Liver (tissue), 9 donors: ENCODE data around the gene GLIS1. TPM values are rescaled to one million over a fixed set of nuclear protein-coding genes. Genes with fewer than 3 reads are reported as not detected.

Source experiments
- DNase-seq: peaks from one replicate; pipeline ENCODE4 v3.0.0-alpha.2; 2017; ENCODE audit warnings: low spot score
- H3K27ac ChIP-seq, 2 donors: one replicate each; pipeline ENCODE4 v1.7.0; 2013; ENCODE audit warnings: inconsistent platforms in 2 of 2, low read length in 2 of 2, control low read depth in 1 of 2, low read depth in 1 of 2, mild to moderate bottlenecking in 1 of 2
- H3K27me3 ChIP-seq, 4 donors: one replicate each; pipeline versions ENCODE4 v1.6.1 to v1.7.0; 2013; ENCODE audit warnings: low read length in 3 of 4, inconsistent platforms in 1 of 4, mild to moderate bottlenecking in 1 of 4, moderate library complexity in 1 of 4; ENCODE audit not compliant: control insufficient read depth in 4 of 4, insufficient read depth in 4 of 4
- H3K36me3 ChIP-seq, 4 donors: one replicate each; pipeline versions ENCODE4 v1.6.1 to v1.7.0; 2013; ENCODE audit warnings: low read length in 3 of 4, mild to moderate bottlenecking in 3 of 4, low read depth in 1 of 4, moderate library complexity in 1 of 4; ENCODE audit not compliant: control insufficient read depth in 4 of 4, insufficient read depth in 3 of 4
- H3K4me1 ChIP-seq, 4 donors: one replicate each; pipeline versions ENCODE4 v1.6.1 to v1.7.0; 2013; ENCODE audit warnings: low read length in 3 of 4, mild to moderate bottlenecking in 3 of 4, moderate library complexity in 1 of 4; ENCODE audit not compliant: control insufficient read depth in 4 of 4, insufficient read depth in 4 of 4
- H3K4me3 ChIP-seq, 3 donors: one replicate each; pipeline versions ENCODE4 v1.6.1 to v1.7.0; 2013; ENCODE audit warnings: low read length in 3 of 3, control low read depth in 1 of 3, low read depth in 1 of 3, mild to moderate bottlenecking in 1 of 3
- H3K9ac ChIP-seq, 2 donors: one replicate each; pipeline ENCODE4 v1.7.0; 2013; ENCODE audit warnings: low read length in 2 of 2, mild to moderate bottlenecking in 2 of 2, moderate library complexity in 2 of 2, control low read depth in 1 of 2, low read depth in 1 of 2
- H3K9me3 ChIP-seq, 4 donors: one replicate each; pipeline versions ENCODE4 v1.6.1 to v1.7.0; 2013; ENCODE audit warnings: low read length in 3 of 4; ENCODE audit not compliant: control insufficient read depth in 4 of 4
- ATF3 ChIP-seq: IDR thresholded peaks from 2 replicates; pipeline ENCODE4 v1.6.1; 2016; ENCODE audit warnings: antibody characterized with exemption
- EGR1 ChIP-seq, 2 donors: IDR thresholded peaks; 2 replicates each; pipeline ENCODE4 v1.6.1; 2016 to 2018; ENCODE audit warnings: antibody characterized with exemption in 2 of 2, low read depth in 2 of 2
- FOXA1 ChIP-seq: IDR thresholded peaks from 2 replicates; pipeline ENCODE4 v1.6.1; 2016; ENCODE audit warnings: antibody characterized with exemption
- FOXA2 ChIP-seq: IDR thresholded peaks from 2 replicates; pipeline ENCODE4 v1.6.1; 2016; ENCODE audit warnings: antibody characterized with exemption
- GABPA ChIP-seq, 2 donors: IDR thresholded peaks in 1 of 2; conservative IDR thresholded peaks in 1 of 2; 2 replicates each; pipeline ENCODE4 v1.6.1; 2016; ENCODE audit warnings: antibody characterized with exemption in 2 of 2, mild to moderate bottlenecking in 1 of 2, moderate library complexity in 1 of 2
- HNF4A ChIP-seq, 2 donors: conservative IDR thresholded peaks; 2 replicates each; pipeline ENCODE4 v1.6.1; 2016; ENCODE audit warnings: antibody characterized with exemption in 2 of 2, mild to moderate bottlenecking in 2 of 2
- HNF4G ChIP-seq: IDR thresholded peaks from 2 replicates; pipeline ENCODE4 v1.6.1; 2016; ENCODE audit warnings: antibody characterized with exemption
- JUND ChIP-seq, 2 donors: IDR thresholded peaks; 2 replicates each; pipeline ENCODE4 v1.6.1; 2016; ENCODE audit warnings: antibody characterized with exemption in 2 of 2
- MAX ChIP-seq: IDR thresholded peaks from 2 replicates; pipeline ENCODE4 v1.6.1; 2016; ENCODE audit warnings: antibody characterized with exemption
- NR2F2 ChIP-seq: IDR thresholded peaks from 2 replicates; pipeline ENCODE4 v1.6.1; 2016; ENCODE audit warnings: antibody characterized with exemption
- RAD21 ChIP-seq, 2 donors: IDR thresholded peaks; 2 replicates each; pipeline ENCODE4 v1.6.1; 2016; ENCODE audit warnings: antibody characterized with exemption in 2 of 2, mild to moderate bottlenecking in 2 of 2
- RXRA ChIP-seq, 2 donors: IDR thresholded peaks; 2 replicates each; pipeline ENCODE4 v1.6.1; 2017 to 2018; ENCODE audit warnings: antibody characterized with exemption in 2 of 2, mild to moderate bottlenecking in 1 of 2
- SP1 ChIP-seq: IDR thresholded peaks from 2 replicates; pipeline ENCODE4 v1.6.1; 2018; ENCODE audit warnings: antibody characterized with exemption, mild to moderate bottlenecking
- TAF1 ChIP-seq: conservative IDR thresholded peaks from 2 replicates; pipeline ENCODE4 v1.6.1; 2016; ENCODE audit warnings: antibody characterized with exemption, mild to moderate bottlenecking
- YY1 ChIP-seq: IDR thresholded peaks from 2 replicates; pipeline ENCODE4 v1.6.1; 2016; ENCODE audit warnings: antibody characterized with exemption, mild to moderate bottlenecking
- WGBS: extraction: QIAGEN DNeasy Blood & Tissue Kit; methylation state at CpG from one replicate; pipeline ENCODE4 v1.1.7; 2013; 5-methylcytosine and 5-hydroxymethylcytosine counted together
- polyA plus RNA-seq, 2 donors: library from polyadenylated mRNA; stranded (reverse) in 1 of 2; unstranded in 1 of 2; fragments of 200-250 nt in 1 of 2; fragments of >200 nt in 1 of 2; fragmentation: Nextera tagmentation in 1 of 2; extraction: Ambion mirVana in 1 of 2; gene quantifications; one replicate each; pipeline versions ENCODE4 v1.2.1 to v1.2.3, GENCODE V29; 2013 to 2015
- total RNA-seq, 2 donors: library from RNA; depleted of rRNA; stranded (reverse); fragments of >200 nt; gene quantifications; one replicate each; pipeline ENCODE4 v1.2.3, GENCODE V29; 2014
- TF ChIP-seq, protein P1 (sequence below): fragments of 150-350 bp; IDR thresholded peaks from 2 replicates; pipeline ENCODE4 v1.5.1; 2017; ENCODE audit warnings: improper control_type of control experiment, low read depth, low read length; ENCODE audit not compliant: missing input control
- TF ChIP-seq, protein P2 (sequence below): IDR thresholded peaks from 2 replicates; pipeline ENCODE4 v1.6.1; 2016; ENCODE audit warnings: antibody characterized with exemption, mild to moderate bottlenecking
- TF ChIP-seq, protein P3 (sequence below): IDR thresholded peaks from 2 replicates; pipeline ENCODE4 v1.6.1; 2016; ENCODE audit warnings: antibody characterized with exemption
- donor health status: healthy.
- donor health status: healthy.
- donor health status: healthy.
- donor health status: healthy.
- donor health status: healthy.

GLIS1 gene
- total and polyA plus RNA-seq, 4 donors, result under 0.01 to 0.05 TPM; not detected in 2

DNA sequence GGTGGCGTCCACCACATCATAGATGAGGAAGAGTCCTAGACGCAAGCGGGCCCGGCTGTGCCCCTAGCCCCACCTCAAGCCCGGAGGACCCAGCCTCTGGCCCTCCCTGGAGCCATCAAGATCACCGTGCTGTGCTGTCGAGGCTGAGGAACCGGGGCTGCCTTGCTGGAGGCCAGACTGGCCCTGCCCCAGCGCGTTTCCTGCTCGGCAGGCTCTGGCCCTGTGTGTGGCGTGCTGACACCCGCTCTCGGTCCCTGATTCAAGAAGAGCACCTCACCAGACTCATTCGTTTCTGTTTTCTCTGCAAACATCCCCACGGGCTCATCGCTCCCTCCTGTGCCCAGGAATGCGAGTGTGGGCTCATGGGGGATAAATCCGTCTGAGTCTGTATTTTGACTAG lies 51.1 kb downstream of the GLIS1 start:
- H3K4me3 ChIP-seq, result no peak overlapping the region
- DNase-seq, result no peak
- TF ChIP-seq MAX (no peak), RAD21 (IDR thresholded peaks at IDR 0.05) (no peak), RXRA (IDR thresholded peaks at IDR 0.05) (no peak)
- TF ChIP-seq, protein P1, sequence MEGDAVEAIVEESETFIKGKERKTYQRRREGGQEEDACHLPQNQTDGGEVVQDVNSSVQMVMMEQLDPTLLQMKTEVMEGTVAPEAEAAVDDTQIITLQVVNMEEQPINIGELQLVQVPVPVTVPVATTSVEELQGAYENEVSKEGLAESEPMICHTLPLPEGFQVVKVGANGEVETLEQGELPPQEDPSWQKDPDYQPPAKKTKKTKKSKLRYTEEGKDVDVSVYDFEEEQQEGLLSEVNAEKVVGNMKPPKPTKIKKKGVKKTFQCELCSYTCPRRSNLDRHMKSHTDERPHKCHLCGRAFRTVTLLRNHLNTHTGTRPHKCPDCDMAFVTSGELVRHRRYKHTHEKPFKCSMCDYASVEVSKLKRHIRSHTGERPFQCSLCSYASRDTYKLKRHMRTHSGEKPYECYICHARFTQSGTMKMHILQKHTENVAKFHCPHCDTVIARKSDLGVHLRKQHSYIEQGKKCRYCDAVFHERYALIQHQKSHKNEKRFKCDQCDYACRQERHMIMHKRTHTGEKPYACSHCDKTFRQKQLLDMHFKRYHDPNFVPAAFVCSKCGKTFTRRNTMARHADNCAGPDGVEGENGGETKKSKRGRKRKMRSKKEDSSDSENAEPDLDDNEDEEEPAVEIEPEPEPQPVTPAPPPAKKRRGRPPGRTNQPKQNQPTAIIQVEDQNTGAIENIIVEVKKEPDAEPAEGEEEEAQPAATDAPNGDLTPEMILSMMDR, result no peak
- H3K36me3 ChIP-seq, result no peaks in the 10 kb centered on the region
- peaks cover 0 to 10% (median 0%) of the 10 kb centered on the region in 4 donors for H3K27me3 ChIP-seq
- no peaks in the 10 kb centered on the region for H3K9me3 ChIP-seq
- H3K27ac ChIP-seq, result no peak overlapping the region
- no peak overlapping the region for H3K9ac ChIP-seq
- peaks cover 0 to 2% (median 1%) of the 10 kb centered on the region in 4 donors for H3K4me1 ChIP-seq
- 63% methylated on average over 19 of the region's 19 CpGs for WGBS

DNA sequence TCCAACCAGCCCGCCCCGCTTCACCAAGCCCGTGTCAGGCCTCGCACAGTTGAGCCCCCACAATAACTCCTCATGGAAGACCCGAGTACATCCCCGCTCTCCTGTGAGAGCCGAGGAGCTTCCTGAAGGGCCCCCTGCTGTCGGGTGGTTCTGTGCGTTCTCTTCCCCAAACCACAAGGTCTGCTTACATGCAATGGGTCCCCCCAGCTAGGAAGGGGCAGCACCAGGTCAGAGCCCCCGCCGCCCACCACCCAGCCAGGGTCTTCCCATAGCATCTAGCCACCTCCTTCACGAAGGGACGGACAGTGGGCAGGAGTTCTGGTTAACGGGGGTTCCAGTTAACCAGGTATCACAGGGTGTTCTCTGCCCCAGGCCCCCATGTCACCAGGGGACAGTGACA lies 51.5 kb downstream of the GLIS1 start:
- no peaks in the 10 kb centered on the region for H3K9me3 ChIP-seq
- peaks cover 0 to 2% (median 1%) of the 10 kb centered on the region in 4 donors for H3K4me1 ChIP-seq
- no peak for TF ChIP-seq HNF4A (conservative IDR thresholded peaks at IDR 0.05)
- TF ChIP-seq FOXA1, result no peak
- H3K9ac ChIP-seq, result no peak overlapping the region
- H3K36me3 ChIP-seq, result no peaks in the 10 kb centered on the region
- H3K27ac ChIP-seq, result no peak overlapping the region
- DNase-seq, result no peak
- no peak overlapping the region for H3K4me3 ChIP-seq
- 80% methylated on average over 14 of the region's 14 CpGs for WGBS
- peaks cover 0 to 10% (median 0%) of the 10 kb centered on the region in 4 donors for H3K27me3 ChIP-seq

GRCh38 chr1:53686965-53687267 lies 52.0 kb downstream of the GLIS1 start:
- DNase-seq, result no peak
- Histone ChIP-seq H3K4me1 (peaks cover 0 to 2% (median 1%) of the 10 kb centered on the region in 4 donors), H3K27me3 (peaks cover 0 to 10% (median 0%) of the 10 kb centered on the region in 4 donors), H3K4me3 (no peak overlapping the region), H3K9me3 (no peaks in the 10 kb centered on the region), H3K27ac (no peak overlapping the region), H3K9ac (no peak overlapping the region), H3K36me3 (no peaks in the 10 kb centered on the region)
- no peak for TF ChIP-seq HNF4G
- no peak for TF ChIP-seq NR2F2
- no peak for TF ChIP-seq JUND (IDR thresholded peaks at IDR 0.05)
- no peak for TF ChIP-seq RXRA (IDR thresholded peaks at IDR 0.05)
- TF ChIP-seq, protein P1, result no peak
- no peak for TF ChIP-seq FOXA1
- TF ChIP-seq HNF4A (conservative IDR thresholded peaks at IDR 0.05), result no peak
- TF ChIP-seq, protein P2, sequence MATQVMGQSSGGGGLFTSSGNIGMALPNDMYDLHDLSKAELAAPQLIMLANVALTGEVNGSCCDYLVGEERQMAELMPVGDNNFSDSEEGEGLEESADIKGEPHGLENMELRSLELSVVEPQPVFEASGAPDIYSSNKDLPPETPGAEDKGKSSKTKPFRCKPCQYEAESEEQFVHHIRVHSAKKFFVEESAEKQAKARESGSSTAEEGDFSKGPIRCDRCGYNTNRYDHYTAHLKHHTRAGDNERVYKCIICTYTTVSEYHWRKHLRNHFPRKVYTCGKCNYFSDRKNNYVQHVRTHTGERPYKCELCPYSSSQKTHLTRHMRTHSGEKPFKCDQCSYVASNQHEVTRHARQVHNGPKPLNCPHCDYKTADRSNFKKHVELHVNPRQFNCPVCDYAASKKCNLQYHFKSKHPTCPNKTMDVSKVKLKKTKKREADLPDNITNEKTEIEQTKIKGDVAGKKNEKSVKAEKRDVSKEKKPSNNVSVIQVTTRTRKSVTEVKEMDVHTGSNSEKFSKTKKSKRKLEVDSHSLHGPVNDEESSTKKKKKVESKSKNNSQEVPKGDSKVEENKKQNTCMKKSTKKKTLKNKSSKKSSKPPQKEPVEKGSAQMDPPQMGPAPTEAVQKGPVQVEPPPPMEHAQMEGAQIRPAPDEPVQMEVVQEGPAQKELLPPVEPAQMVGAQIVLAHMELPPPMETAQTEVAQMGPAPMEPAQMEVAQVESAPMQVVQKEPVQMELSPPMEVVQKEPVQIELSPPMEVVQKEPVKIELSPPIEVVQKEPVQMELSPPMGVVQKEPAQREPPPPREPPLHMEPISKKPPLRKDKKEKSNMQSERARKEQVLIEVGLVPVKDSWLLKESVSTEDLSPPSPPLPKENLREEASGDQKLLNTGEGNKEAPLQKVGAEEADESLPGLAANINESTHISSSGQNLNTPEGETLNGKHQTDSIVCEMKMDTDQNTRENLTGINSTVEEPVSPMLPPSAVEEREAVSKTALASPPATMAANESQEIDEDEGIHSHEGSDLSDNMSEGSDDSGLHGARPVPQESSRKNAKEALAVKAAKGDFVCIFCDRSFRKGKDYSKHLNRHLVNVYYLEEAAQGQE, result no peak
- no peak for TF ChIP-seq TAF1
- TF ChIP-seq ATF3, result no peak
- TF ChIP-seq, protein P3, sequence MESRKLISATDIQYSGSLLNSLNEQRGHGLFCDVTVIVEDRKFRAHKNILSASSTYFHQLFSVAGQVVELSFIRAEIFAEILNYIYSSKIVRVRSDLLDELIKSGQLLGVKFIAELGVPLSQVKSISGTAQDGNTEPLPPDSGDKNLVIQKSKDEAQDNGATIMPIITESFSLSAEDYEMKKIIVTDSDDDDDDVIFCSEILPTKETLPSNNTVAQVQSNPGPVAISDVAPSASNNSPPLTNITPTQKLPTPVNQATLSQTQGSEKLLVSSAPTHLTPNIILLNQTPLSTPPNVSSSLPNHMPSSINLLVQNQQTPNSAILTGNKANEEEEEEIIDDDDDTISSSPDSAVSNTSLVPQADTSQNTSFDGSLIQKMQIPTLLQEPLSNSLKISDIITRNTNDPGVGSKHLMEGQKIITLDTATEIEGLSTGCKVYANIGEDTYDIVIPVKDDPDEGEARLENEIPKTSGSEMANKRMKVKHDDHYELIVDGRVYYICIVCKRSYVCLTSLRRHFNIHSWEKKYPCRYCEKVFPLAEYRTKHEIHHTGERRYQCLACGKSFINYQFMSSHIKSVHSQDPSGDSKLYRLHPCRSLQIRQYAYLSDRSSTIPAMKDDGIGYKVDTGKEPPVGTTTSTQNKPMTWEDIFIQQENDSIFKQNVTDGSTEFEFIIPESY, result no peak
- no peak for TF ChIP-seq FOXA2
- no peak for TF ChIP-seq EGR1 (IDR thresholded peaks at IDR 0.05; ENCODE audit: low read depth in 2 of 2)
- TF ChIP-seq MAX, result no peak
- TF ChIP-seq YY1, result no peak
- no peak for TF ChIP-seq RAD21 (IDR thresholded peaks at IDR 0.05)
- TF ChIP-seq GABPA (IDR thresholded peaks at IDR 0.05 in 1 of 2, conservative IDR thresholded peaks at IDR 0.05 in 1 of 2), result no peak
- no peak for TF ChIP-seq SP1
- WGBS, result 84% methylated on average over 7 of the region's 7 CpGs
